ENCODE data around the gene SLK. TPM values are rescaled to one million over a fixed set of nuclear protein-coding genes. Genes with fewer than 3 reads are reported as not detected.

Gene SLK
- total RNA-seq, 2 experiments from 2014 or later: 16.0 to 16.1 TPM

DNA sequence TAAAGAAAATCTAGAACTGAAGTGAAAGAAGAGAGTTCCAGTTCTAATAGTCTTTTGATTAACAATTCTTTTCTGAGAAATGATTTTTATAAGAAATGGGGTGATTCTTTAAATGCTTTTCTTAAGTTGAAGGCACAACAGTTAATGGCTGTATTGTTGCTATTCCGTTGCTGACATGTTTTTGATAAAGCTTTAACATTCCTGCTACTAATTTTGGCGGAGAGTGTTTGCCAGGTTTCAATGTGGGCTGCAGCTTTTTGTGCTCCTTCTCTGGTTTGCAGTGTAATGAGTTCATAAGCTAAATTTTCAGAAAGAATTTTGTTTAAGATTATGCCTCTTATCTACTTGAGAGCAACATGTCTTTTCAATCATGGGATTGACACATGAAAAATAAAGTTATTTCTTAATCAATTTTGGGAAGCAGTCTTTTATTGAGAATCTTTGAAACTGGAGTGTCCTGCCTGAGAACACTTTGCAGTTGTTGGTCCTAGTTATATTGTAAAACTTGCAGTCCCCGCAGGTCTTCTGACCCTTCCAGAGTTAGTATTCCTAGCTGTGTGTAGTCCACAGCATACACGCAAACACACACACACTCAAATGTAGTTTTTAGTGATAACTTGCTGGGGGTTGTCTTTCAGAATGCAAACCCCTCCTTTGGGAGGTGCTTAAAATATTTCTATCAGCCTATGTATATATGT lies 62.0 kb downstream of the SLK start:
- intact Hi-C loops (cut with micrococcal nuclease): no loop called here
- Mint-ChIP-seq H3K27ac (no peak overlapping the region), H3K27me3 (ENCODE audit: low read depth) (no peaks in the 10 kb centered on the region), H3K4me1 (ENCODE audit: low read depth) (peaks cover 9% of the 10 kb centered on the region), H3K9me3 (no peaks in the 10 kb centered on the region), H3K36me3 (ENCODE audit: low read depth) (peaks cover 11% of the 10 kb centered on the region), H3K4me3 (no peak overlapping the region)
- CTCF ChIA-PET: interaction anchor here (0.6 to 3.1 kb wide), 8 partner anchors 14 to 269 kb away, joined by 3 to 8 read pairs (median 4); partner anchors contain the start of gene SFR1
- DNase-seq: no peak

DNA sequence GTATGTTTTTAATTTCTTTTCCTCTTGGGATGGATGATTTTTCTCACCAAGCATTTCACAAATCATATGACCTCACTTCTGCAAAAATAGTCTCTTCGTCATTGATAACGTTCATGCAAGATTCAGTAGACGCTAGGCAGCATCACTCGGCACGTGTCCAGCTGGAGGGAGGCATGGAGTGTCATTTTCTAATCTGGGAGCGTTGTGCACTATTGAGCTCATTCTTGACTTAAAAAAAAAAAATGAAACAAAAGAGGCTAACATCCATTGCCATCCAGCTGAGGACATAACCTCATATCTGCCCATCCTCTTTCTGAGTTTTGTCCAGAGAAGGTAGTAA lies 62.6 kb downstream of the SLK start:
- peaks cover 9% of the 10 kb centered on the region for H3K4me1 Mint-ChIP-seq (ENCODE audit: low read depth)
- H3K36me3 Mint-ChIP-seq (ENCODE audit: low read depth): peaks cover 8% of the 10 kb centered on the region
- no peak for DNase-seq
- no peak overlapping the region for H3K27ac Mint-ChIP-seq
- intact Hi-C loops (cut with micrococcal nuclease): no loop called here
- no peaks in the 10 kb centered on the region for H3K27me3 Mint-ChIP-seq (ENCODE audit: low read depth)
- CTCF ChIA-PET: interaction anchor here (0.6 to 3.1 kb wide), 7 partner anchors 35 to 269 kb away, joined by 3 to 8 read pairs (median 3); partner anchors contain the start of gene SFR1
- no peak overlapping the region for H3K4me3 Mint-ChIP-seq
- H3K9me3 Mint-ChIP-seq: no peaks in the 10 kb centered on the region

DNA sequence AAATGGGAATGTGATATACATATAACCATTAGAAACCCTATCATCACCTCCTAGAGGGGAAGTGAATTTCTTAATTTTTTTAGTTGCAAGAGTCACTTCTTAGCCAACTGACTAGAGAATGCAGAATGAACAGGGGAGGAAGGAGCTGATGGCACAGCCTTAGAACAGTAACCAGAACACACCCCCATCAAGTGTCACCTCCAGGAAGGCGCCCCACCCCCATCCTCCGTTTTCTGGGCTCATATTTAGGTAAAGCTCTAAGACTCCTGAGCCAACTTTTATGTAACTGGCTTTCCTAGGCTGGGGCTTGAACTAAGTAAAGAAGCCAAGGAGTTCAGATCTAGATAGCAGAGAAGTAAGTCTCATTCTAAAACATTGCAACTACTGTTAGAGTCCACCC lies 64.7 kb downstream of the SLK start:
- intact Hi-C loops (cut with micrococcal nuclease): no loop called here

DNA sequence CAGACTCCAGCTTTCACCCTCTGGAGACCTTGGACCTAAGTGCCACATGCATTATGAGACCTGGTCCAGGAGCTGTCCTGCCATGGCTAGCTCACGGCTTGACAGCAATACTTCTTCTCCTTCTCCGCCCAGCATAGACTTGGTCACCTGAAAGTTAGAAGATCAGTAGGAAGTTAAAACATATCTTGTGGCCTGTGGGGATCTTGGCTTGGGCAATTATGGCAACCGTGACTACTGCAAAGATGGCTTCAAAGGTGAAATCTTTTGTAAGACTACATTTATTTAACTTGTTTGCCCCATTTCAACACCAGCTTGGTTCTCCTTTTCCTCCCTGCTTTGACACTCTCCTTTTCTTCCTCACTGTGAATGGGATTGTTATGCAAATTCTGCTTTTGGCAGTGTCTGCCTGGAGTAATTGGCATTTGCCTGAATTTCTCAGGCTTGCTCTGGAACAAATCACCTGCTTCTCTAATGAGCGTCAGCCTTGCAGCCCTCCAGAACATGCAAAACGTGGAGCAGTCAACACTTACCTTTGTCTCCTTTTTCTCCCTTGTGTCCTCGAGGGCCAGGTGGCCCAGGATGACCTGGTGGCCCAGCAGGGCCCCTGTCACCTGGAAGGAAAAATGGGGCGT lies 65.3 kb downstream of the SLK start:
- intact Hi-C loops (cut with micrococcal nuclease): no loop called here
- DNase-seq: no peak
- H3K27me3 Mint-ChIP-seq (ENCODE audit: low read depth): no peaks in the 10 kb centered on the region
- CTCF ChIA-PET: interaction anchor here (0.9 to 1.5 kb wide), 2 partner anchors 106 to 144 kb away, joined by 3 to 6 read pairs; no protein-coding TSS in a partner anchor
- H3K27ac Mint-ChIP-seq: no peak overlapping the region
- H3K9me3 Mint-ChIP-seq: no peaks in the 10 kb centered on the region
- no peak overlapping the region for H3K4me3 Mint-ChIP-seq
- H3K36me3 Mint-ChIP-seq (ENCODE audit: low read depth): peaks cover 4% of the 10 kb centered on the region
- H3K4me1 Mint-ChIP-seq (ENCODE audit: low read depth): peaks cover 6% of the 10 kb centered on the region

More for the DNA sequence above, 64.7 kb downstream of the SLK start:
- peaks cover 4% of the 10 kb centered on the region for H3K36me3 Mint-ChIP-seq (ENCODE audit: low read depth)
- DNase-seq: no peak
- no peak overlapping the region for H3K27ac Mint-ChIP-seq
- no peaks in the 10 kb centered on the region for H3K27me3 Mint-ChIP-seq (ENCODE audit: low read depth)
- H3K4me3 Mint-ChIP-seq: no peak overlapping the region
- H3K4me1 Mint-ChIP-seq (ENCODE audit: low read depth): peaks cover 9% of the 10 kb centered on the region
- CTCF ChIA-PET: interaction anchor here (0.9 to 1.5 kb wide), 2 partner anchors 107 to 144 kb away, joined by 3 to 6 read pairs; no protein-coding TSS in a partner anchor
- no peaks in the 10 kb centered on the region for H3K9me3 Mint-ChIP-seq

DNA sequence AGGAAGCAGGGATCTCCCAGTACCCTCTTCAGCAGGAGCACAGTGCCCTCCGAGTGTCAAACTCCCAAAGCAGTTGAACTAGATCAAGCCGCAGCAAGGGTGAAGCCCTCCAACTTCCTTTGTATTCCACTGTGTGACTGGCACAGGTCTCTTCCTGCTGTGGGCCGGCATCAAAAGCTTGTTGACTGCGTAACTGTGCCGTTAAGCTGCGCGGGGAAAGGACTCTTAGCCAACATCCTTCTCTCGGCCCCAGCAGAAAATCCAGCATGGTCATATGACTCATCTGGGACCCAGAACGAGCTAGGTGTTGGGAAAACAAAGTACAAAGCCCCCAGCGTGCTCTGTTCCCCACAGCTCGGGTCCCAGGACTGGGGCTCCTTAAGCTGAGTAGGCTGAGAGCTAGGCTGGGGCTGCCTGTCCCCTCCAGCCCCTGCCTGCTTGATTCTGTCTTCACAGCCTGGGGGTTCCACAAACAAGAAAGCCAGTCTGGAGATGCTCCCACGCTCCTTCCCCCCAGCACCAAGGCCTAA lies 66.5 kb downstream of the SLK start:
- CTCF ChIA-PET: interaction anchor here (1.2 kb wide), 1 partner anchor 15 kb away, joined by 3 read pairs; no protein-coding TSS in a partner anchor
- Mint-ChIP-seq H3K27ac (no peak overlapping the region), H3K4me1 (ENCODE audit: low read depth) (no peaks in the 10 kb centered on the region), H3K4me3 (no peak overlapping the region), H3K27me3 (ENCODE audit: low read depth) (no peaks in the 10 kb centered on the region), H3K9me3 (no peaks in the 10 kb centered on the region), H3K36me3 (ENCODE audit: low read depth) (no peaks in the 10 kb centered on the region)
- no peak for DNase-seq
- intact Hi-C loops (cut with micrococcal nuclease): no loop called here

DNA sequence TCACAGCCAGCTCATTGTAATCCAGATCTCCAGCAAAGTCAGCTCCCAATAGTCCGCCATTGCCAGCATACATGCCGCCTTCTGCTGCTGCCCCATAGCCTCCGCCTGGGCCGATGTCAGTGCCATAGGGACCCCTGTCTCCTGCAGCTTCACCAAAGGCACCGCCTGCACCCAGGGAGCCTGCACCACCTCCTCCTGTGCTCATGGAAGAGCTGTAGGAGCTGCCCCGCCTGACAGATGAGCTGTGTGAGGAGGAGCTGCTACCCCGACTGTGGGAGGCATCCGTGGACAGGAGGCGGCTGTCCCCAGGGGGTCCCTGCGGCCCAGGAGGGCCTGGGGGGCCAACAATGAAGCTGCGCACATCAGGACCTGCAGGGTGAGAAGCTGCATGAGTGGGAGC lies 67.0 kb downstream of the SLK start:
- H3K27me3 Mint-ChIP-seq (ENCODE audit: low read depth): no peaks in the 10 kb centered on the region
- no peak for DNase-seq
- intact Hi-C loops (cut with micrococcal nuclease): no loop called here
- no peaks in the 10 kb centered on the region for H3K9me3 Mint-ChIP-seq
- H3K27ac Mint-ChIP-seq: no peak overlapping the region
- no peaks in the 10 kb centered on the region for H3K4me1 Mint-ChIP-seq (ENCODE audit: low read depth)
- CTCF ChIA-PET: interaction anchor here (1.2 kb wide), 1 partner anchor 15 kb away, joined by 3 read pairs; no protein-coding TSS in a partner anchor
- no peak overlapping the region for H3K4me3 Mint-ChIP-seq
- no peaks in the 10 kb centered on the region for H3K36me3 Mint-ChIP-seq (ENCODE audit: low read depth)

DNA sequence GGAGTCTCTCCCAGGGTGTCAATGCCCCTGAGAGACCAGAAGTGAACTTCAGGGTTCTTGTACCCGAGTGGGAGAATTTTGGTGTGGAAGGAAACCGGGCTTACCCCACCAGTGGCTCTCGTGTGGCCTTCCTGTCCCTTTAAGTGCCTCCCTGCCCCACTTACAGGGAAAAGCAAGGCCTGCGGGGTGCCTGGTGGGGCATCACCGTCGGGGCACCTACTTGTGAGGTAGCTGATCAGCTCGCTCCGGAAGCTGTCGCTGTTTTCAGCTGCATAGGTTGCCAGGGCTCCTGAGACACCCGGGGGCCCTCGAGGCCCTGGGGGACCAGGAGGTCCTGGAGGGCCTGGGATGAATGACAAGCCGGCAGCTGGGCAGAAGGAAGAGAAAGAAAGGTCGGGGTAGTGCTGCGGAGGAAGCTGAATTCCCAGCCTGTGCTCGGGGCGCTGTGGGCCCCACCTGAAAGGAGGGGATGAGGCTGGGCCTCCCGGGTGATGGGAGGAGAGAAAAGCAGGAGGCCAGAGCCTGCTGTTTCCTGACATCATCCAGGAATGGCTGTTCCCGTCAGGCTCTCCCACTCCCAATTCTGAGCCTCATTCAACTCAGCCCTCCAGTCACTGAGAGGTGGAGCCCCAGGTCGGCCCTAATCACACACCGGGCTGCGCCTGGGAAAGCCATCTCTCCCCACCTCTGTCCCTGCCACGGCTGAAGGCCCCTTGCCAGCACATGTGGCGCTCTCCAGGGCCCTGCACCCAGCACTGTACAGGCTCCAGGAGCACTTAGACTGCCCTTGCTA lies 67.7 kb downstream of the SLK start:
- CTCF ChIA-PET: interaction anchor here (1.2 kb wide), 1 partner anchor 16 kb away, joined by 3 read pairs; no protein-coding TSS in a partner anchor

DNA sequence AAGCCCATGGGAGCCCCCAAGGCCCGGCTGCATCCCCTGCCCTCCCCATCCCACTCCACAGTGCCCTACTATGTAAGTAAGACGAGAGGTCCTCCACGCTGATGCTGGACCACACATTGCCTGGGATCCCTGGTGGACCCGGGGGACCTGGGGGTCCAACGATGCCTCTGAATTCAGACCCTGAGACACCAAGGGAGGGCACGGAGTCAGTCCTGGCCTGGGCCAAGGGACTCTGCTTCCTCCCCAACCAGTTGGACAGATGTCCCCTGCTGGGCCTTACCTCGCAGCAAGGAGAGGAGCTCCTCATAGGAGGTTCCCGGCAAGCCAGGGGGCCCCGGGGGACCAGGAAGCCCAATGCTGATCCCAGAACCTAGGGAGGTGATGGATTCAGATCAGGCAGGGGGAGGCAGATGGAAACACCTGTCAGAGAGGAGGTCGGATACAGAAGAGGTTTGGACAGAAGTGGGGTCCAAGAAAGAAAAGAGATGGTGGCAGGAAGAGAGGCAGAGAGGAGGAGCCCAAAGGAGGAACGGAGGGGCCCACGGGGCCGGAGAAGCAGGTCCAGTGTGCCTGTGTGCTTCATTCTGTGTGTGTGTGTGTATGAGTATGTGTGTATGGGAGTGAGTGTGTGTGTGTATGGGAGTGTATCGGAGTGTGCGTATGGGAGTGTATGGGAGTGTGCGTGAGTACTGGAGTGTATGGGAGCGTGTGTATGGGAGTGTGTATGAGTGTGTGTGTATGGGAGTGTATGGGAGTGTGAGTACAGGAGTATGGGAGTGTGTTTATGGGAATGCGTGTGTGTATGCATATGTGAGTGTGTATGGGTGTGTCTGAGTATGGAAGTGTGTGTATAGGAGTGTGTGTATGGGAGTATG lies 68.5 kb downstream of the SLK start:
- H3K4me3 Mint-ChIP-seq: no peak overlapping the region
- no peak overlapping the region for H3K27ac Mint-ChIP-seq
- no peaks in the 10 kb centered on the region for H3K36me3 Mint-ChIP-seq (ENCODE audit: low read depth)
- H3K27me3 Mint-ChIP-seq (ENCODE audit: low read depth): no peaks in the 10 kb centered on the region
- H3K4me1 Mint-ChIP-seq (ENCODE audit: low read depth): no peaks in the 10 kb centered on the region
- intact Hi-C loops (cut with micrococcal nuclease): no loop called here
- CTCF ChIA-PET: no interaction called here
- H3K9me3 Mint-ChIP-seq: no peaks in the 10 kb centered on the region
- DNase-seq: no peak

More for the DNA sequence above, 67.7 kb downstream of the SLK start:
- Mint-ChIP-seq H3K27ac (no peak overlapping the region), H3K4me3 (no peak overlapping the region), H3K4me1 (ENCODE audit: low read depth) (no peaks in the 10 kb centered on the region), H3K9me3 (no peaks in the 10 kb centered on the region), H3K27me3 (ENCODE audit: low read depth) (no peaks in the 10 kb centered on the region), H3K36me3 (ENCODE audit: low read depth) (no peaks in the 10 kb centered on the region)
- intact Hi-C loops (cut with micrococcal nuclease): no loop called here
- DNase-seq: no peak

DNA sequence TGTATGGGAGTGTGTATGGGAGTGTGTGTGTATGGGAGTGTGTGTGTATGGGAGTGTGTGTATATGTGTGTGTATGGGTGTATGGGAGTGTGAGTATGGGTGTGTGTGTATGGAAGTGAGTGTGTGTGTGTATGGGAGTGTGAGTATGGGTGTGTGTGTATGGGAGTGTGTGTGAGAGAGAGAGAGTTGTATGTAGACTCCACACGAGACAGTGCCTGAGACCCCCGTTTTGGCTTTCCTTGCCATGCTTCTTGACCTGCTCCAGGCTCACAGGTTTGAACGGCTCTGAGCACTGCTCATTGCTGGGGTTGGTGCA lies 69.1 kb downstream of the SLK start:
- intact Hi-C loops (cut with micrococcal nuclease): no loop called here
- Mint-ChIP-seq H3K27ac (no peak overlapping the region), H3K27me3 (ENCODE audit: low read depth) (no peaks in the 10 kb centered on the region), H3K4me3 (no peak overlapping the region), H3K4me1 (ENCODE audit: low read depth) (no peaks in the 10 kb centered on the region), H3K9me3 (no peaks in the 10 kb centered on the region), H3K36me3 (ENCODE audit: low read depth) (no peaks in the 10 kb centered on the region)
- CTCF ChIA-PET: no interaction called here
- DNase-seq: no peak

DNA sequence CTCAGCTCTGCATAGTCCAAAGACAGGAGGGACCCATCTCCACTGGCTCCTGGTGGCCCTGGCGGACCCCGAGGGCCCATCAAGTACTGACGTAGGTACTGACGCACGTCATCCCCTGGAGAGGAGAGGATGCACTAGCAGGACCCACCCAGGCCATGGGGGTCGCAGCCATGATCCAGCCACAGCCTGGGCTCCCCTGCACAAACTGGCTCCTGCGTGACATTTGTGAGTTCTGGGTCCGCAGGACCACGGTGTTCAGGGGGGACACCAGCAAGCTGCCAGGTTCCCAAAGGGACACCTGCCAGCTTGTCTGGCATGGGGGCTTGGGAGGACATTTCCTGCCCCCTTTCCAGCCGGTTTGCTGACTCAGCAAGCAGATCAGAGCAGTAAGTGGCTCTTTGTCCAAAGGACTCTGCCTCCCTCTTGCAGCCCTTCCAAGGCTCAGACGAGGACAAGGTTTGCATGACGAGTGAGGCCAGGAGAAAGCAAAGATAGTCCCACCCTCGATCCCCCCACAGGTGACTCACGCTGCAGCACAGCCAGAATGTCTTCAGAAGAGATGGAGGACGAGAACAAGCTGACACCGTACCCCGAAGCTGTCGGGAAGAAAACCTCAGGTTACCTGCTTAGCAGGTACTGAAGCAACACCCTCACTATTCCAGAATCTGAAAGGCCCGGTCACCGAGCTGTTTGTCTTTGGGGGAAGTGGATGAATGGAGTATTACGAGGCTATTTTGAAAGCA lies 69.7 kb downstream of the SLK start:
- no peaks in the 10 kb centered on the region for H3K9me3 Mint-ChIP-seq
- H3K4me1 Mint-ChIP-seq (ENCODE audit: low read depth): no peaks in the 10 kb centered on the region
- no peaks in the 10 kb centered on the region for H3K27me3 Mint-ChIP-seq (ENCODE audit: low read depth)
- H3K27ac Mint-ChIP-seq: no peak overlapping the region
- no peak overlapping the region for H3K4me3 Mint-ChIP-seq
- H3K36me3 Mint-ChIP-seq (ENCODE audit: low read depth): no peaks in the 10 kb centered on the region
- intact Hi-C loops (cut with micrococcal nuclease): no loop called here
- DNase-seq: no peak
- CTCF ChIA-PET: no interaction called here

DNA sequence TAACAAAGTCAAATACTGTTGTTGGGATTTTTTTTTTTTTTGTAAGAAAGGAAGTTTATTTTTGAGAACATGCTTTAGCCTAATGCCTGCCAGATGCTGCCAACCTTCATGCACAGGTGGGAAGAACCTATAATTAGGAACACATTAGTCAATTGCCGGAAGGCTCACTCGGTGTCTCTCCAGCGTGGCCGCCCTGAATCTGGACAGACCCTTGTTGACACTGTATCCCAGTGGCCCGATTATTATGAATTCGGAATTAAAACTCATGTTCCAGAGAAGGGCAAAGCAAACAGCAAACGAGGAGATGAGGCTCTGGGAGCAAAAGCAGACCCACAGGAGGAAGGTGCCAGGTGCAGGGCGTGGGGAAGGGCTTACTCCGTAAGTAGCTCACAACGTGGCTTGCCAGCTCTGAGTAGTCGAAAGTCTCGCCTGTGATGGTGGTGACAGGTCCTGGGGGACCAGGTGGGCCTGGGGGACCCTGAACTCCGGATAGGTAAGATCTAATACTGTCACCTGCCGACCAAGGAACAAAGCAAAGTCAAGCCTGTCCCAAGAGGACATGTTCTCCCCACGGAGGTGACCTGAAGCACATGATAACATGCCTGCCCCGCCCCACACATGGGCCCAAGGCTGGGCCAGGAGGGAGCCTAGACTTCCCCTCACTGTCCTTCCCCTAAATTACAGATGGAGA lies 70.5 kb downstream of the SLK start:
- CTCF ChIA-PET: no interaction called here
- Mint-ChIP-seq H3K4me3 (no peak overlapping the region), H3K27ac (no peak overlapping the region), H3K9me3 (no peaks in the 10 kb centered on the region), H3K4me1 (ENCODE audit: low read depth) (no peaks in the 10 kb centered on the region), H3K27me3 (ENCODE audit: low read depth) (no peaks in the 10 kb centered on the region), H3K36me3 (ENCODE audit: low read depth) (no peaks in the 10 kb centered on the region)
- intact Hi-C loops (cut with micrococcal nuclease): no loop called here
- no peak for DNase-seq
